Posterior cingulate gyrus (tissue), 11 donors: ENCODE measurements around the gene FOXA2.

Experiments
- DNase-seq, 10 donors: peaks; one replicate each; pipeline versions ENCODE4 v3.0.0 to v3.0.0-alpha.2; 2020 to 2021; ENCODE audit warnings: mixed read lengths in 3 of 10
- intact Hi-C: fragments of 100-400 bp; cut with DNase I; formaldehyde crosslinking; loops from one replicate; pipeline ENCODE4 v1.15.1; 2023

Gene FOXA2

GRCh38 chr20:22545045-22545444 lies 39.3 kb downstream of the FOXA2 start:
- intact Hi-C loops: no loop called here
- no peak for DNase-seq

- DNase-seq: no peak
- intact Hi-C loops: no loop called here
These were observed 39.9 kb downstream of the FOXA2 start for GRCh38 chr20:22544462-22544861.

- intact Hi-C loops: no loop called here
- DNase-seq: no peak
These were observed 41.9 kb downstream of the FOXA2 start for GRCh38 chr20:22542427-22542826.

DNA sequence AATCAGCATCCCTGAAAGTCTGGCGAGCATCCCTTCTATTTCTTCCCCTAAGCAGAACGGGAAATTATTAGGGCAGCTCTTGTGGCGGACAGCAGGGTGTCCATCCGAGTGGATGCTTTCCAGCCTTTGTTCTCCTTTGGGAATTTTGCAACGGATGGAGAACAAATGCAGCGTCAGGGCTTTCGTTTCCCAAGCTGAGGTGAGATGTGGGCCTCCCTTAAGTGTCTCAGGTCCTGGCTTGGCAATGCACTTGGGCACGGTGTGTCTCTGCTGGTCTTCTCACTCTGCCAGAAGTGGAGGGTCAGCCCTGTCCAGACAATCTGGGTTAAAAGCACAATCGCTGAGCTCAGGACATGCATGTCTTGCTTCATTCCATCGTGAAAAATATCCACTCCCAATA lies 43.5 kb downstream of the FOXA2 start:
- intact Hi-C loops: no loop called here
- peak in 1 of 10 donors; percentile 34 for DNase-seq

GRCh38 chr20:22536956-22537756 lies 47.2 kb downstream of the FOXA2 start:
- intact Hi-C loops: no loop called here
- DNase-seq: no peak

GRCh38 chr20:22536141-22536828 lies 48.1 kb downstream of the FOXA2 start:
- intact Hi-C loops: no loop called here
- DNase-seq: no peak

GRCh38 chr20:22535483-22535882 lies 48.9 kb downstream of the FOXA2 start:
- intact Hi-C loops: no loop called here
- peak in 1 of 10 donors; percentile 24 for DNase-seq

DNA sequence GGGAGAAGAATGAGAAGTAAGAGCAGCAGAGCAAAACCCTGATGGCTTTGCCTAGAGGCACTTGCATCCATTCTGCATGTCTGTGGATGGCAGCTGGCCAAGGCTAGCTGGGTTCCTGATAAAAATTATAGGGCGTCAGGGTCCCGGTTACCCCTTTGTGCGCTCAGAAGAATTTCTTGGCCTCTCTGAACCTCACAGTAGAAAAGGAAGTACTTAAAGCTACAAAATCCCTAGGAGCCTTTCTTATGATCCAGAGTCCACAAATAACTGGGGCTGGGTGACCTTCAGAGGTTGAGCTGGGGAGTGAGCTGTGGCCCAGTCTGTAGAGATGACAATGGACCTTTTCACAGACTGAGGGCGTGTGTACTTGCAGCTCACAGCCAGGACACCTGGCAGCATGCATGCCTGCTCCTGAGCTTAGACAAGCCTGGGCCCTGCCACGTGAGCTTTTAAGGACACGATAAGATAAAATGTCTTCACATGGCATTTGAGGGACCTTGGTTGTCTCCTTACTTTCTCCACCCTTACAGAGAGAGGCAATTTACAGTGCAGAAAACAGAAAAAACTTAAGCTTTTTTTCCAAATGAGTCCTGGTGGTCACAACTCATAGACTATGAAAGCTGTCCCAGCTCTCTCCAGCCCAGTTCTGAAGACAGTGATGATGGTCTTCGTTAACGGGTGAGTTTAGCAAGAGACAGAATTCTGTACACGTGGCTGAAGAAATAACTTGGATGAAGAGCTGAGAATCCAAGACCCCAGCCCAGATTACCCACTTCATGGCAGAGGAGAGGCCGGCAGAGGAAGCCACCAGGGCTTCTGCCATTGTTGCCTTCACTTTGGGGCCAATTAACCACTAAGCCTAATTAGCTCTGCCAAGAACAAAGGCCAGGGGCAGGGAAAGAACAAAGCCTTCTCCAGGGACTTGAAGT lies 50.3 kb downstream of the FOXA2 start:
- peak in 1 of 10 donors; percentile 54 for DNase-seq
- intact Hi-C loops: no loop called here

DNA sequence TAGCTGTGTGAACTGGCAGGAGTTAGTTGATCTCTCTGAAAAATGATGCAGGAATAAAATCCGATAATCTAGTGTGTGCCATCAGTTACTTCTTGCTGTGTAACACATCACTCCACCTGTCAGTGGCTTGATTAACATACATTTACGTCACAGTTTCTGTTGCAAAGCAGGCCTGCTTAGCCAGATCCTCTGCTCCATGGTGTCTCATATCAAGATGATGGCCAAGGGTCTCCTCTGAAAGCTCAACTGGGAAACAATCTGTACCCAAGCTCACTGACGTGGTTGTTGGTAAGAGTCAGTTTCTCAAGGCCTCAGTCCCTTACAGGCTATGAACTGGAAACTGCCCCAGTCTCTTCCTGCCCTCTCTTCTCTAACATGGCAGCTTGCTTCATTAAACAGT lies 51.8 kb downstream of the FOXA2 start:
- intact Hi-C loops: no loop called here
- DNase-seq: no peak

DNA sequence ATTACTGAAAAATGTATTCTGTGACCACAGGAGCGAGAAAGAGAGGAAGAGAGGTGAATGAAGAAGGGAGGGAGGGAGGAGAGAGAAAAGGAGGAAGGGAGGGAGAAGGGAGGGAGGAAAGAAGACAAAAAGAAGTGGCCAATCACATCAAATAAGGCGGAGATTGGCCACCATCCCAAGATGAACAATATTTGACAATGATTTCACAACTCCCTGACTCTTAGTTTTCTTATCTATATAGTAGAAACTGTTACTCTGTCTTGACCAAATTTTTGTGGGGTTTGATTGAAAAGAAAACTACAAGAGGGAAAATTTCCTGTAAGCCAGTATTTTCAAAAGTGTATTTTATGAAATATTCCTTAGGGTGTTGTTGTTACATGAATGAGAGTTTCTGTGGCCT lies 52.6 kb downstream of the FOXA2 start:
- no peak for DNase-seq
- intact Hi-C loops: no loop called here

GRCh38 chr20:22531056-22531615 lies 53.2 kb downstream of the FOXA2 start:
- DNase-seq: no peak
- intact Hi-C loops: no loop called here
